HepG2 (cell line): ENCODE measurements around the gene PHKB. TPM values are rescaled to one million over a fixed set of nuclear protein-coding genes. Genes with fewer than 3 reads are reported as not detected.

ENCODE experiments used
- CHD2 ChIP-seq: IDR thresholded peaks from 2 replicates; pipeline ENCODE4 v1.6.1; 2011; ENCODE audit warnings: low read depth, low read length, improper control_type of control experiment
- KAT7 ChIP-seq: IDR thresholded peaks from 2 replicates; pipeline ENCODE4 v1.6.1; 2018; ENCODE audit warnings: borderline replicate concordance, missing compliant biosample characterization
- MED1 ChIP-seq: sonication (generic); formaldehyde crosslinking; IDR thresholded peaks from 2 replicates; pipeline ENCODE4 v1.4.0; 2020; ENCODE audit warnings: missing genetic modification reagents
- MLX ChIP-seq: IDR thresholded peaks from 2 replicates; pipeline ENCODE4 v1.6.1; 2016
- PLSCR1 ChIP-seq: sonication (generic); formaldehyde crosslinking; IDR thresholded peaks from 2 replicates; pipeline ENCODE4 v1.5.0; 2020; ENCODE audit warnings: missing genetic modification reagents, mild to moderate bottlenecking, borderline replicate concordance
- PRDM4 ChIP-seq: sonication (generic); formaldehyde crosslinking; IDR thresholded peaks from 2 replicates; pipeline ENCODE4 v1.9.0; 2021; ENCODE audit warnings: missing genetic modification reagents, borderline replicate concordance
- TCF7L2 ChIP-seq: IDR thresholded peaks from 2 replicates; pipeline ENCODE4 v1.6.1; 2011; ENCODE audit warnings: mild to moderate bottlenecking, low read depth, low read length, moderate library complexity
- THAP9 ChIP-seq: sonication (generic); formaldehyde crosslinking; IDR thresholded peaks from 2 replicates; pipeline ENCODE4; 2020; ENCODE audit warnings: missing genetic modification reagents, mild to moderate bottlenecking, borderline replicate concordance
- ZBTB8A ChIP-seq: sonication (generic); formaldehyde crosslinking; IDR thresholded peaks from 2 replicates; pipeline ENCODE4 v1.4.0; 2020; ENCODE audit warnings: mild to moderate bottlenecking, low read depth, missing genetic modification reagents, borderline replicate concordance
- ZFAT ChIP-seq: sonication (generic); formaldehyde crosslinking; conservative IDR thresholded peaks from 2 replicates; pipeline ENCODE4 v1.8.1; 2023; ENCODE audit warnings: missing genetic modification reagents, inconsistent platforms
- ZNF232 ChIP-seq: sonication (generic); formaldehyde crosslinking; IDR thresholded peaks from 2 replicates; pipeline ENCODE4 v1.4.0; 2020; ENCODE audit warnings: missing genetic modification reagents, borderline replicate concordance
- ZNF605 ChIP-seq: sonication (generic); formaldehyde crosslinking; IDR thresholded peaks from 2 replicates; pipeline ENCODE4 v1.8.0; 2022; ENCODE audit warnings: mild to moderate bottlenecking, missing genetic modification reagents
- ZNF614 ChIP-seq: IDR thresholded peaks from 2 replicates; pipeline ENCODE4 v1.6.1; 2018; ENCODE audit warnings: missing biosample characterization, missing genetic modification reagents, inconsistent platforms, borderline replicate concordance
- polyA plus RNA-seq, 8 experiments: library from polyadenylated mRNA; depleted of rRNA in 3 of 8; stranded (reverse) in 7 of 8; unstranded in 1 of 8; fragments of >200 nt; fragmentation: Illumina TruSeq in 4 of 8; extraction: Trizol in 4 of 8; gene quantifications; 2 replicates each; pipeline versions ENCODE4 v1.2.1 to v1.2.3, GENCODE V29; 2011 to 2016; ENCODE audit warnings: low read depth in 4 of 8, missing spikeins in 1 of 8, mixed read lengths in 1 of 8; ENCODE audit not compliant: insufficient read depth in 1 of 8
- total RNA-seq, 5 experiments: library from RNA; depleted of rRNA; stranded (reverse); fragments of >200 nt; fragmentation: Illumina TruSeq; extraction: Trizol; gene quantifications; 2 replicates each; pipeline ENCODE4 v1.2.3, GENCODE V29; 2016; ENCODE audit warnings: low read depth in 1 of 5

PHKB gene
- total and polyA plus RNA-seq, 2 of the 13 experiments (the other 11 are each of a cell fraction or from before 2014, with no cell fraction given), result 66.0 to 80.8 TPM

- no peak for TF ChIP-seq KAT7 (CRISPR knock-in tag)
- no peak for TF ChIP-seq CHD2
- TF ChIP-seq MED1 (CRISPR knock-in tag), result peak; percentile 82
- TF ChIP-seq MLX, result peak; percentile 41; the same call in 1 of the 2 replicates
- no peak for TF ChIP-seq ZNF232 (CRISPR knock-in tag)
- peak; percentile 80 for TF ChIP-seq ZNF614 (CRISPR knock-in tag)
- TF ChIP-seq THAP9 (CRISPR knock-in tag), result no peak
- TF ChIP-seq ZFAT (CRISPR knock-in tag), result no peak
- TF ChIP-seq PRDM4 (CRISPR knock-in tag), result no peak
- TF ChIP-seq PLSCR1 (CRISPR knock-in tag), result no peak
- no peak for TF ChIP-seq ZBTB8A (CRISPR knock-in tag)
- no peak for TF ChIP-seq ZNF605 (CRISPR knock-in tag)
- TF ChIP-seq TCF7L2, result 0 out of 2 replicates have a peak, but pooled peaks have one; percentile 51
Observed at GRCh38 chr16:47634126-47634525, 173.0 kb downstream of the PHKB start (continued).
